HepG2 (cell line): Measurements from ENCODE around the gene UBAP1. TPM values are rescaled to one million over a fixed set of nuclear protein-coding genes. Genes with fewer than 3 reads are reported as not detected.

Experiments used
- ATAC-seq: fragments of 200-7000 bp; cut with Tn5 transposase; 3 replicates; pipeline ENCODE4 v1.9.1; 2020; ENCODE audit warnings: mild to moderate bottlenecking, moderate library complexity
- BruUV-seq: library from RNA; stranded (reverse); fragments of 400-500 nt; replicated peaks from 2 replicates; lab custom pipeline; 2021; lab: Mats Ljungman, UMichigan
- CTCF ChIA-PET: fragments of 300-600 bp; formaldehyde crosslinking; extraction: SDS; loops from one replicate; lab custom pipeline; 2021; ENCODE audit warnings: low total read pairs, inconsistent platforms, low intra/inter-chr PET ratio; lab: Yijun Ruan, JAX
- POLR2A ChIA-PET: fragments of 350-600 bp; sonication (Branson Sonifier 250); formaldehyde crosslinking; loops from one replicate; lab custom pipeline; 2020; ENCODE audit warnings: antibody characterized with exemption, inconsistent platforms; lab: Yijun Ruan, JAX
- DNase-seq: peaks from one replicate; pipeline ENCODE4 v3.0.0-alpha.2; 2015; ENCODE audit warnings: low spot score
- FAIRE-seq: peaks from 3 replicates; lab custom pipeline; 2011; peaks lifted over from hg19 to GRCh38; lab: Jason Lieb, UNC
- H2AFZ ChIP-seq: one replicate; pipeline ENCODE4 v1.6.1; 2011; ENCODE audit warnings: low read length, inconsistent platforms
- H3K27ac ChIP-seq: fragments of 300-600 bp; 3 replicates; pipeline ENCODE4 v1.8.0; 2011; ENCODE audit warnings: mixed run types, mild to moderate bottlenecking, mixed read lengths, low read length, inconsistent platforms; ENCODE audit not compliant: insufficient read depth; ENCODE audit errors: extremely low read length
- H3K27me3 ChIP-seq, 2 experiments: fragments of 200-600 bp in 1 of 2; 2 replicates in 1 of 2; 3 replicates in 1 of 2; pipeline versions ENCODE4 v1.6.0 to v1.8.0; 2011; ENCODE audit warnings: low read length in 2 of 2, mild to moderate bottlenecking in 2 of 2, moderate library complexity in 2 of 2, inconsistent platforms in 1 of 2; ENCODE audit not compliant: insufficient read depth in 2 of 2, control insufficient read depth in 1 of 2
- H3K36me3 ChIP-seq, 2 experiments: fragments of 200-600 bp in 1 of 2; replicated peaks in 1 of 2; 2 replicates in 1 of 2; 3 replicates in 1 of 2; pipeline versions ENCODE4 v1.5.1 to v1.8.0; 2011; ENCODE audit warnings: low read length in 2 of 2, inconsistent platforms in 1 of 2; ENCODE audit not compliant: insufficient read depth in 2 of 2, control insufficient read depth in 1 of 2
- H3K4me1 ChIP-seq: 2 replicates; pipeline ENCODE4 v1.5.1; 2012; ENCODE audit warnings: low read length, inconsistent platforms; ENCODE audit not compliant: insufficient read depth
- H3K4me2 ChIP-seq: 2 replicates; pipeline ENCODE4 v1.6.0; 2011; ENCODE audit warnings: low read depth, low read length, inconsistent platforms
- H3K4me3 ChIP-seq, 3 experiments: fragments of 200-600 bp in 1 of 3; sonication (generic), shearing (Covaris generic) in 1 of 3; replicated peaks in 1 of 3; 2 replicates each; pipeline ENCODE4 v1.5.1; 2011 to 2016; ENCODE audit warnings: low read length in 3 of 3, inconsistent platforms in 2 of 3, low read depth in 2 of 3, mild to moderate bottlenecking in 2 of 3, control low read depth in 1 of 3, mixed read lengths in 1 of 3; ENCODE audit not compliant: insufficient read depth in 1 of 3
- H3K79me2 ChIP-seq: one replicate; pipeline ENCODE4 v1.6.1; 2011; ENCODE audit warnings: low read length, inconsistent platforms; ENCODE audit not compliant: insufficient read depth
- H3K9ac ChIP-seq: 2 replicates; pipeline ENCODE4 v1.6.0; 2011; ENCODE audit warnings: mild to moderate bottlenecking, low read depth, low read length, inconsistent platforms; ENCODE audit not compliant: insufficient read depth
- H3K9me3 ChIP-seq: 2 replicates; pipeline ENCODE4 v1.5.1; 2012; ENCODE audit warnings: mild to moderate bottlenecking, low read length
- H4K20me1 ChIP-seq: 2 replicates; pipeline ENCODE4 v1.6.0; 2011; ENCODE audit warnings: inconsistent platforms, mild to moderate bottlenecking, low read length, moderate library complexity; ENCODE audit not compliant: insufficient read depth
- NFE2L2 ChIP-seq: fragments of 150-350 bp; IDR thresholded peaks from 2 replicates; pipeline ENCODE4 v1.6.1; 2014; ENCODE audit warnings: low read length
- SMARCC2 ChIP-seq: fragments of 450-650 bp; IDR thresholded peaks from 2 replicates; pipeline ENCODE4 v1.6.1; 2017; ENCODE audit warnings: antibody characterized with exemption, mild to moderate bottlenecking
- ZNF143 ChIP-seq: sonication (generic); formaldehyde crosslinking; IDR thresholded peaks from 2 replicates; pipeline ENCODE4 v1.4.0; 2020; ENCODE audit warnings: missing genetic modification reagents
- WGBS: methylation state at CpG from one replicate; pipeline ENCODE4 v1.1.6; 2017; ENCODE audit warnings: low lambda C conversion rate; 5-methylcytosine and 5-hydroxymethylcytosine counted together
- in situ Hi-C: cut with HindIII; loops from 2 replicates; pipeline ENCODE4 v1.10.0; 2017; ENCODE audit warnings: low pct_unique_long_range_greater_than_20kb; ENCODE audit not compliant: extremely low pct_ligation_motif_present
- intact Hi-C: fragments of 100-400 bp; cut with micrococcal nuclease; formaldehyde crosslinking; loops from one replicate; pipeline ENCODE4 v1.10.0; 2022; ENCODE audit not compliant: unreplicated experiment
- polyA plus RNA-seq, 8 experiments: library from polyadenylated mRNA; depleted of rRNA in 3 of 8; stranded (reverse) in 7 of 8; unstranded in 1 of 8; fragments of >200 nt; fragmentation: Illumina TruSeq in 4 of 8; extraction: Trizol in 4 of 8; gene quantifications; 2 replicates each; pipeline versions ENCODE4 v1.2.1 to v1.2.3, GENCODE V29; 2011 to 2016; ENCODE audit warnings: low read depth in 4 of 8, missing spikeins in 1 of 8, mixed read lengths in 1 of 8; ENCODE audit not compliant: insufficient read depth in 1 of 8
- total RNA-seq, 5 experiments: library from RNA; depleted of rRNA; stranded (reverse); fragments of >200 nt; fragmentation: Illumina TruSeq; extraction: Trizol; gene quantifications; 2 replicates each; pipeline ENCODE4 v1.2.3, GENCODE V29; 2016; ENCODE audit warnings: low read depth in 1 of 5
- TF ChIP-seq, protein P1 (sequence below): sonication (generic); formaldehyde crosslinking; IDR thresholded peaks from 2 replicates; pipeline ENCODE4 v1.4.0; 2020; ENCODE audit warnings: mild to moderate bottlenecking, missing genetic modification reagents, borderline replicate concordance

Gene UBAP1
- total and polyA plus RNA-seq, 2 of the 13 experiments (the other 11 are each of a cell fraction or from before 2014, with no cell fraction given) = 19.5 to 40.5 TPM

DNA sequence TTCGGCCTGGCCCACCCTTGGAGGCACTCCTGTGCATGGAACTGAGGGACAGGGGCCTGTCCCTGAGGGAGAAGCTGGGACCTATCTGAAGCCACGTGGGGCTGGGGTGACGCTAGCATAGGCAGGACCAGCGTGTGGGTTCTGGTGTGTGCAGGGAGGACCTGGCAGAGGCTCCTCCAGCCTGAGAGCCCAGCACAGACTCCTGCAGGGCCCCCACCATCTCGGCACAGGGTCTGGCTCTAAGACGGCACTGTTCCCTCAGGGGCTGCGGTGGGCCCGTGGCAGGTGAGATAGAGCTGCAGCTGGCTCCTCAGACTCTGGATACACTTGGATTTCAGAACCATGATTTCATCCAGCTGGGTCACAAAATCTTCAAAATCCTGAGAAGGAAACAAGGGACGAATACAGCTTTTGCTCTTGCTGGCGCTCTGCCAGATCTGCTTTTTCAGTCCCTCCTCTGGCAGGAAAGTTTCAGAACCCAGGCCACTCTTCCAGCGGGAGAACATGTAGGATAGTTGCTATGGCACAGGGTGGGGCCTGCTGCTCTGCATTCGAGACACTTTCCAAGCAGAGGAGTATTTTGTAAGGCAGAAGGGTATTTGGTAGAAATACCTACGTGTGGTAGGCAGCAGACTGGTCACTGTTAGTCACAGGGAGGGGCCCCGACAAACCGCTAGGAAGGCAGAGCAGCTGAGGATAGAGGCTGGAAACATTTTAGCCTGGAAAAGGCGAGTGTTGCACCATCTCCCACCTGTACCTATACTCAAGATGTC is 75.5 kb downstream of the UBAP1 start (continued):
- TF ChIP-seq SMARCC2 (no peak), NFE2L2 (no peak)

DNA sequence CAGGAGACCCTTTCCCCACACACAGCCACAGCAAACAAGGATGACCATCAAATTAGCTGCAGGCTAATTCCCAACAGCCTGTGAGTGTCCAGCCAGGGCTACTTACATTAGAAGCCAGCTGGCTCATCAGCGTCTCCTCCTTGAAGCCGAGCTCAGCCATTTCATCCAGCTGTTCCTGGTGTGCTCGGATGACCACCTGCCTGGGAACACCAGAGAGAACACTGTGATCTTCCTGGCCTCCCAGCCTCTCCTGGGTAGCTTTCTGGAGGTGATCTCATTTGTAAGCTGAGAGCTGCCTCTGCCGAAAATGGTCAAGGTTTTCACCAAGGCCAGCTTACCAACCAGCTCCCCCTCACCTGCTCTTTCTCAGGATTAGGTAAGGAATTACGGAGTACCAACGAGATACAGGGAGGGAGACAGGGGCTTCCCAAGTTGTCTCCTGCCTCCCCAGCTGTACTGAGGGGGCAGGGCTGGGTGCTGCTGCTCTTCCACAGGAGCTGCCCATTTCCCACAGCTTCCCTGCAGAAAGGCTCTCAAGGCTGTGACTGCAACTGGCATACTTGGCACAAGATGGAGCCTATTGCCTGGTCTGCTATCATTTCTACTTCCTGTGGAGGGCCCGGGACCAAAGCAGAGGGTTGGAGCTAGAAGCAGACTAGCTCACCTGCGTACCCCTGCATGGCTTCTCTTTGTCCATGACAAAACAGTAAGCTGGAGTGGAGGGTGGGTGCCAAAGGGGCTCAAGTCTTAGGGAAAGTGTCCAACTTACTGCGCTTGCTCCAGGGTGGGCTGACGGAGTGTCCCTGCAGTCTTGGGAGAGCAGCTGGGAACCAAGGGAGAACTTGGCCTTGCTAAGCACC is 76.4 kb downstream of the UBAP1 start:
- Histone ChIP-seq H2AFZ (no peak overlapping the region), H3K9me3 (no peaks in the 10 kb centered on the region), H3K4me3 (no peak overlapping the region), H4K20me1 (no peaks in the 10 kb centered on the region), H3K9ac (no peak overlapping the region), H3K36me3 (peaks cover 12 to 51% of the 10 kb centered on the region in 2 experiments), H3K27me3 (no peaks in the 10 kb centered on the region), H3K4me1 (no peaks in the 10 kb centered on the region), H3K79me2 (no peaks in the 10 kb centered on the region), H3K27ac (no peak overlapping the region), H3K4me2 (no peak overlapping the region)
- DNase-seq = no peak
- TF ChIP-seq, protein P1, sequence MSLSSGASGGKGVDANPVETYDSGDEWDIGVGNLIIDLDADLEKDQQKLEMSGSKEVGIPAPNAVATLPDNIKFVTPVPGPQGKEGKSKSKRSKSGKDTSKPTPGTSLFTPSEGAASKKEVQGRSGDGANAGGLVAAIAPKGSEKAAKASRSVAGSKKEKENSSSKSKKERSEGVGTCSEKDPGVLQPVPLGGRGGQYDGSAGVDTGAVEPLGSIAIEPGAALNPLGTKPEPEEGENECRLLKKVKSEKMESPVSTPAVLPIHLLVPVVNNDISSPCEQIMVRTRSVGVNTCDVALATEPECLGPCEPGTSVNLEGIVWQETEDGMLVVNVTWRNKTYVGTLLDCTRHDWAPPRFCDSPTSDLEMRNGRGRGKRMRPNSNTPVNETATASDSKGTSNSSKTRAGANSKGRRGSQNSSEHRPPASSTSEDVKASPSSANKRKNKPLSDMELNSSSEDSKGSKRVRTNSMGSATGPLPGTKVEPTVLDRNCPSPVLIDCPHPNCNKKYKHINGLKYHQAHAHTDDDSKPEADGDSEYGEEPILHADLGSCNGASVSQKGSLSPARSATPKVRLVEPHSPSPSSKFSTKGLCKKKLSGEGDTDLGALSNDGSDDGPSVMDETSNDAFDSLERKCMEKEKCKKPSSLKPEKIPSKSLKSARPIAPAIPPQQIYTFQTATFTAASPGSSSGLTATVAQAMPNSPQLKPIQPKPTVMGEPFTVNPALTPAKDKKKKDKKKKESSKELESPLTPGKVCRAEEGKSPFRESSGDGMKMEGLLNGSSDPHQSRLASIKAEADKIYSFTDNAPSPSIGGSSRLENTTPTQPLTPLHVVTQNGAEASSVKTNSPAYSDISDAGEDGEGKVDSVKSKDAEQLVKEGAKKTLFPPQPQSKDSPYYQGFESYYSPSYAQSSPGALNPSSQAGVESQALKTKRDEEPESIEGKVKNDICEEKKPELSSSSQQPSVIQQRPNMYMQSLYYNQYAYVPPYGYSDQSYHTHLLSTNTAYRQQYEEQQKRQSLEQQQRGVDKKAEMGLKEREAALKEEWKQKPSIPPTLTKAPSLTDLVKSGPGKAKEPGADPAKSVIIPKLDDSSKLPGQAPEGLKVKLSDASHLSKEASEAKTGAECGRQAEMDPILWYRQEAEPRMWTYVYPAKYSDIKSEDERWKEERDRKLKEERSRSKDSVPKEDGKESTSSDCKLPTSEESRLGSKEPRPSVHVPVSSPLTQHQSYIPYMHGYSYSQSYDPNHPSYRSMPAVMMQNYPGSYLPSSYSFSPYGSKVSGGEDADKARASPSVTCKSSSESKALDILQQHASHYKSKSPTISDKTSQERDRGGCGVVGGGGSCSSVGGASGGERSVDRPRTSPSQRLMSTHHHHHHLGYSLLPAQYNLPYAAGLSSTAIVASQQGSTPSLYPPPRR (CRISPR knock-in tag) = no peak
- TF ChIP-seq ZNF143 (CRISPR knock-in tag) = 0 out of 2 replicates have a peak, but pooled peaks have one; percentile 4
- WGBS = 94% methylated on average over 8 of the region's 10 CpGs
- CTCF ChIA-PET = no interaction called here
- no peak for FAIRE-seq
- no peak for ATAC-seq
- no TSS peak for BruUV-seq
- intact Hi-C loops = loop anchor here (5.0 kb wide), 2 partner anchors 78 to 122 kb away; partner anchors contain the start of genes MYORG and UBAP1
- in situ Hi-C loops = loop anchor here (10.0 kb wide), 1 partner anchor 130 kb away; the partner anchor contains the start of gene DCAF12
- POLR2A ChIA-PET = no interaction called here
